Measurements from ENCODE around the gene PYDC1. TPM values are rescaled to one million over a fixed set of nuclear protein-coding genes. Genes with fewer than 3 reads are reported as not detected.
A peak's percentile ranks its signal among the peaks of the same experiment; 100 is the strongest.

Gene PYDC1
- total and polyA plus RNA-seq, 10 of the 15 experiments (the other 5 are each of a cell fraction or from before 2014, with no cell fraction given) = not detected

DNA sequence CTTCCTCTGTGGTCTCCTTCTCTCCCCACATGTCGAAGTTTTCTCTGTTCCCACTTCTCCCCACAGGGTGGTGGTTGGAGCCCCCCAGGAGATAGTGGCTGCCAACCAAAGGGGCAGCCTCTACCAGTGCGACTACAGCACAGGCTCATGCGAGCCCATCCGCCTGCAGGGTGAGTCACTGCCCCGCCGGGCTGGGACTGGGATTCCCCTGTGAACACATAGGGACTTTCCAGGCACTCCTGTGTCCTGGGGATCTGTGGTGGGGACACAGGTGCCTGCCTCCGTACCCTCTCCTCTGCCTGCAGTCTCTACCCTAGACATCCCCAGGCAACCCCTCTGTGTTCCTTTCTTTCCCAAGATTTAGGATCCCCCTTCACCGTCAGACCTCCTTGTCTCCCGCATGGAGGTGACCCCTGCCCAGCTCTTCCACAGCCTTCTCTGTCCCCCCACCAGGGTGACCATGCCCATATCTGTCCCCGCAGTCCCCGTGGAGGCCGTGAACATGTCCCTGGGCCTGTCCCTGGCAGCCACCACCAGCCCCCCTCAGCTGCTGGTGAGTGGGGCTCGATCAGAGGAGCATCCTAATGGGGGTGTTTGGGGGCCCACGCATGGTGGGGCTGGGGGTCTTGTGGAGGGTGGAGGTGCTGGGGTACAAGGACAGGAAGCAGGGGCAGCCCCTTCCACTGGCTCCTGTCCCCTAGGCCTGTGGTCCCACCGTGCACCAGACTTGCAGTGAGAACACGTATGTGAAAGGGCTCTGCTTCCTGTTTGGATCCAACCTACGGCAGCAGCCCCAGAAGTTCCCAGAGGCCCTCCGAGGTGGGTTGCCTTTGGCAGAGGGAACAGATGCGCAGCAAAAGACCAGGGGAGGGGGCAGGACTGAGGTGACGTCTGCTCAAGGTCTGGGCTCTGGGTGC is 48.7 kb upstream of the PYDC1 start (continued):
- TF ChIP-seq IKZF2 (IDR thresholded peaks at IDR 0.05) (peak; percentile 91 to 93), RAD21 (IDR thresholded peaks at IDR 0.05; ENCODE audit: insufficient read depth, low read depth, low read length) (peak; percentile 25; the same call in 1 of the 2 replicates), DPF2 (IDR thresholded peaks at IDR 0.05) (peak; percentile 88), SUPT20H (IDR thresholded peaks at IDR 0.05; ENCODE audit: borderline replicate concordance, control insufficient read depth, low read depth, low read length) (no peak), POLR2AphosphoS5 (IDR thresholded peaks at IDR 0.05; ENCODE audit: low read length) (peak; percentile 66; the same call in 1 of the 2 replicates), ATF7 (IDR thresholded peaks at IDR 0.05; ENCODE audit: low read depth) (peak; percentile 62; the same call in 1 of the 2 replicates), NR2F1 (conservative IDR thresholded peaks at IDR 0.05) (0 out of 2 replicates have a peak, but pooled peaks have one; percentile 22), POLR2AphosphoS2 (IDR thresholded peaks at IDR 0.05; ENCODE audit: low read depth, low read length) (no peak), BACH1 (IDR thresholded peaks at IDR 0.05; ENCODE audit: borderline replicate concordance) (peak; percentile 70)
- TF ChIP-seq, protein P1, sequence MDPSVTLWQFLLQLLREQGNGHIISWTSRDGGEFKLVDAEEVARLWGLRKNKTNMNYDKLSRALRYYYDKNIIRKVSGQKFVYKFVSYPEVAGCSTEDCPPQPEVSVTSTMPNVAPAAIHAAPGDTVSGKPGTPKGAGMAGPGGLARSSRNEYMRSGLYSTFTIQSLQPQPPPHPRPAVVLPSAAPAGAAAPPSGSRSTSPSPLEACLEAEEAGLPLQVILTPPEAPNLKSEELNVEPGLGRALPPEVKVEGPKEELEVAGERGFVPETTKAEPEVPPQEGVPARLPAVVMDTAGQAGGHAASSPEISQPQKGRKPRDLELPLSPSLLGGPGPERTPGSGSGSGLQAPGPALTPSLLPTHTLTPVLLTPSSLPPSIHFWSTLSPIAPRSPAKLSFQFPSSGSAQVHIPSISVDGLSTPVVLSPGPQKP (IDR thresholded peaks at IDR 0.05; ENCODE audit: low read depth, low read length) = no peak
- TF ChIP-seq, protein P2, sequence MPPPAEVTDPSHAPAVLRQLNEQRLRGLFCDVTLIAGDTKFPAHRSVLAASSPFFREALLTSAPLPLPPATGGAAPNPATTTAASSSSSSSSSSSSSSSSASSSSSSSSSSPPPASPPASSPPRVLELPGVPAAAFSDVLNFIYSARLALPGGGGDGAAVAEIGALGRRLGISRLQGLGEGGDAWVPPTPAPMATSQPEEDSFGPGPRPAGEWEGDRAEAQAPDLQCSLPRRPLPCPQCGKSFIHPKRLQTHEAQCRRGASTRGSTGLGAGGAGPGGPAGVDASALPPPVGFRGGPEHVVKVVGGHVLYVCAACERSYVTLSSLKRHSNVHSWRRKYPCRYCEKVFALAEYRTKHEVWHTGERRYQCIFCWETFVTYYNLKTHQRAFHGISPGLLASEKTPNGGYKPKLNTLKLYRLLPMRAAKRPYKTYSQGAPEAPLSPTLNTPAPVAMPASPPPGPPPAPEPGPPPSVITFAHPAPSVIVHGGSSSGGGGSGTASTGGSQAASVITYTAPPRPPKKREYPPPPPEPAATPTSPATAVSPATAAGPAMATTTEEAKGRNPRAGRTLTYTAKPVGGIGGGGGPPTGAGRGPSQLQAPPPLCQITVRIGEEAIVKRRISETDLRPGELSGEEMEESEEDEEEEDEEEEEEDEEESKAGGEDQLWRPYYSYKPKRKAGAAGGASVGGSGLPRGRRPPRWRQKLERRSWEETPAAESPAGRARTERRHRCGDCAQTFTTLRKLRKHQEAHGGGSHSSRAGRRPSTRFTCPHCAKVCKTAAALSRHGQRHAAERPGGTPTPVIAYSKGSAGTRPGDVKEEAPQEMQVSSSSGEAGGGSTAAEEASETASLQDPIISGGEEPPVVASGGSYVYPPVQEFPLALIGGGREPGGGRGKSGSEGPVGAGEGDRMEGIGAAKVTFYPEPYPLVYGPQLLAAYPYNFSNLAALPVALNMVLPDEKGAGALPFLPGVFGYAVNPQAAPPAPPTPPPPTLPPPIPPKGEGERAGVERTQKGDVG (CRISPR knock-in tag; IDR thresholded peaks at IDR 0.05) = no peak
- TF ChIP-seq, protein P3, sequence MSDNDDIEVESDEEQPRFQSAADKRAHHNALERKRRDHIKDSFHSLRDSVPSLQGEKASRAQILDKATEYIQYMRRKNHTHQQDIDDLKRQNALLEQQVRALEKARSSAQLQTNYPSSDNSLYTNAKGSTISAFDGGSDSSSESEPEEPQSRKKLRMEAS (IDR thresholded peaks at IDR 0.05; ENCODE audit: low read depth, low read length) = no peak
- TF ChIP-seq, protein P4, sequence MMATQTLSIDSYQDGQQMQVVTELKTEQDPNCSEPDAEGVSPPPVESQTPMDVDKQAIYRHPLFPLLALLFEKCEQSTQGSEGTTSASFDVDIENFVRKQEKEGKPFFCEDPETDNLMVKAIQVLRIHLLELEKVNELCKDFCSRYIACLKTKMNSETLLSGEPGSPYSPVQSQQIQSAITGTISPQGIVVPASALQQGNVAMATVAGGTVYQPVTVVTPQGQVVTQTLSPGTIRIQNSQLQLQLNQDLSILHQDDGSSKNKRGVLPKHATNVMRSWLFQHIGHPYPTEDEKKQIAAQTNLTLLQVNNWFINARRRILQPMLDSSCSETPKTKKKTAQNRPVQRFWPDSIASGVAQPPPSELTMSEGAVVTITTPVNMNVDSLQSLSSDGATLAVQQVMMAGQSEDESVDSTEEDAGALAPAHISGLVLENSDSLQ (IDR thresholded peaks at IDR 0.05) = 0 out of 2 replicates have a peak, but pooled peaks have one; percentile 21
- TF ChIP-seq, protein P5, sequence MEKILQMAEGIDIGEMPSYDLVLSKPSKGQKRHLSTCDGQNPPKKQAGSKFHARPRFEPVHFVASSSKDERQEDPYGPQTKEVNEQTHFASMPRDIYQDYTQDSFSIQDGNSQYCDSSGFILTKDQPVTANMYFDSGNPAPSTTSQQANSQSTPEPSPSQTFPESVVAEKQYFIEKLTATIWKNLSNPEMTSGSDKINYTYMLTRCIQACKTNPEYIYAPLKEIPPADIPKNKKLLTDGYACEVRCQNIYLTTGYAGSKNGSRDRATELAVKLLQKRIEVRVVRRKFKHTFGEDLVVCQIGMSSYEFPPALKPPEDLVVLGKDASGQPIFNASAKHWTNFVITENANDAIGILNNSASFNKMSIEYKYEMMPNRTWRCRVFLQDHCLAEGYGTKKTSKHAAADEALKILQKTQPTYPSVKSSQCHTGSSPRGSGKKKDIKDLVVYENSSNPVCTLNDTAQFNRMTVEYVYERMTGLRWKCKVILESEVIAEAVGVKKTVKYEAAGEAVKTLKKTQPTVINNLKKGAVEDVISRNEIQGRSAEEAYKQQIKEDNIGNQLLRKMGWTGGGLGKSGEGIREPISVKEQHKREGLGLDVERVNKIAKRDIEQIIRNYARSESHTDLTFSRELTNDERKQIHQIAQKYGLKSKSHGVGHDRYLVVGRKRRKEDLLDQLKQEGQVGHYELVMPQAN (conservative IDR thresholded peaks at IDR 0.05) = no peak

Data from GM12878 (cell line).